Gastroesophageal sphincter (tissue), 3 donors: Measurements from ENCODE around the gene GALNTL6.

Source experiments
- CTCF ChIP-seq, 4 experiments: fragments of 200-600 bp in 2 of 4; fragments of 450-650 bp in 2 of 4; sonication (generic) in 1 of 4; IDR thresholded peaks; one replicate each; pipeline ENCODE4 v1.5.1; 2017 to 2019; ENCODE audit warnings: antibody characterized with exemption in 4 of 4, mild to moderate bottlenecking in 2 of 4, moderate library complexity in 2 of 4
- POLR2A ChIP-seq, 2 donors: fragments of 450-650 bp; IDR thresholded peaks; one replicate each; pipeline ENCODE4 v1.6.1; 2017; ENCODE audit warnings: antibody characterized with exemption in 2 of 2, mild to moderate bottlenecking in 2 of 2, moderate library complexity in 1 of 2

DNA sequence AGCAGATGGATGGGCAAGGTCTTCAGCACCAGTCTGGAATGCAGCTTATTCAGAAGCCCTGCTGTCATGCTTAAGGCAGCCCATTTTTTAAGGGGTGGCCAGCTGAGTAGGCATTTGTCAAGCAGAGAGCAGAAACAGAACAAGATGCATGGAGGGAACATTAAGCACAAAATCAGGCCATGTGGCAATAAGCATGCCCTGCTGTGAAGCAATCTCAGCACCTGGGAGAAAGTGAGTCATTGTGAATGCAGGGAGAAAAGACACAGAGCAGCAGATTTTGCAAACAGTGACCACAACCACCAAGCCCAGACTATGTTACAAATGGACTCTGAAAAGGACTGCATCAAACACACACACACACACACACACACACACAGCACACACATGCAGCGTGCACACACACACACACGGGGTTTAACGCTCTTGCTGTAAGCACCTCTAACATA, 1261.3 kb downstream of the GALNTL6 start:
- TF ChIP-seq CTCF (IDR thresholded peaks at IDR 0.05), result no peak
- no peak for TF ChIP-seq POLR2A (IDR thresholded peaks at IDR 0.05)
